ENCODE results near the gene SPAST.

DNA sequence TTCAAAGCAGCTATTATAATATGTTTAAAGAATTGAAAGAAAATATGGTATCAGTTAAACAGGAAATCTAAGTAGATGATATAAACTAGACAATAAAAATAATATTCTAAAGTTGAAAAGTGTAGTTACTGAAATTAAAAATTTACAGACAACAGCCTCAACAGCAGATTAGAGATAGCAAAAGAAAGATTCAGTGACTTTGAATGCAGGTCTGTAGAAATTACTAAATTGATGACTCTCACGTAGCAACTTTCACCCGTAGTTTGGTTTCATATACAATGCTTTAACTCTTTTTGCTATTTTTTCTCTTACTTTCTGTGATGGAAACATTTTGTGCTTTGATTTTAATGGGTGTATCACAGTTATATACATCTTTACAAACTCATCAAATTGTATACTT lies 44.8 kb downstream of the SPAST start:
- TF ChIP-seq, protein P1, sequence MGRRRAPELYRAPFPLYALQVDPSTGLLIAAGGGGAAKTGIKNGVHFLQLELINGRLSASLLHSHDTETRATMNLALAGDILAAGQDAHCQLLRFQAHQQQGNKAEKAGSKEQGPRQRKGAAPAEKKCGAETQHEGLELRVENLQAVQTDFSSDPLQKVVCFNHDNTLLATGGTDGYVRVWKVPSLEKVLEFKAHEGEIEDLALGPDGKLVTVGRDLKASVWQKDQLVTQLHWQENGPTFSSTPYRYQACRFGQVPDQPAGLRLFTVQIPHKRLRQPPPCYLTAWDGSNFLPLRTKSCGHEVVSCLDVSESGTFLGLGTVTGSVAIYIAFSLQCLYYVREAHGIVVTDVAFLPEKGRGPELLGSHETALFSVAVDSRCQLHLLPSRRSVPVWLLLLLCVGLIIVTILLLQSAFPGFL (CRISPR knock-in tag; IDR thresholded peaks at IDR 0.05): no peak
- TF ChIP-seq, protein P2, sequence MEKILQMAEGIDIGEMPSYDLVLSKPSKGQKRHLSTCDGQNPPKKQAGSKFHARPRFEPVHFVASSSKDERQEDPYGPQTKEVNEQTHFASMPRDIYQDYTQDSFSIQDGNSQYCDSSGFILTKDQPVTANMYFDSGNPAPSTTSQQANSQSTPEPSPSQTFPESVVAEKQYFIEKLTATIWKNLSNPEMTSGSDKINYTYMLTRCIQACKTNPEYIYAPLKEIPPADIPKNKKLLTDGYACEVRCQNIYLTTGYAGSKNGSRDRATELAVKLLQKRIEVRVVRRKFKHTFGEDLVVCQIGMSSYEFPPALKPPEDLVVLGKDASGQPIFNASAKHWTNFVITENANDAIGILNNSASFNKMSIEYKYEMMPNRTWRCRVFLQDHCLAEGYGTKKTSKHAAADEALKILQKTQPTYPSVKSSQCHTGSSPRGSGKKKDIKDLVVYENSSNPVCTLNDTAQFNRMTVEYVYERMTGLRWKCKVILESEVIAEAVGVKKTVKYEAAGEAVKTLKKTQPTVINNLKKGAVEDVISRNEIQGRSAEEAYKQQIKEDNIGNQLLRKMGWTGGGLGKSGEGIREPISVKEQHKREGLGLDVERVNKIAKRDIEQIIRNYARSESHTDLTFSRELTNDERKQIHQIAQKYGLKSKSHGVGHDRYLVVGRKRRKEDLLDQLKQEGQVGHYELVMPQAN (IDR thresholded peaks at IDR 0.05; ENCODE audit: borderline replicate concordance): no peak
- TF ChIP-seq, protein P3, sequence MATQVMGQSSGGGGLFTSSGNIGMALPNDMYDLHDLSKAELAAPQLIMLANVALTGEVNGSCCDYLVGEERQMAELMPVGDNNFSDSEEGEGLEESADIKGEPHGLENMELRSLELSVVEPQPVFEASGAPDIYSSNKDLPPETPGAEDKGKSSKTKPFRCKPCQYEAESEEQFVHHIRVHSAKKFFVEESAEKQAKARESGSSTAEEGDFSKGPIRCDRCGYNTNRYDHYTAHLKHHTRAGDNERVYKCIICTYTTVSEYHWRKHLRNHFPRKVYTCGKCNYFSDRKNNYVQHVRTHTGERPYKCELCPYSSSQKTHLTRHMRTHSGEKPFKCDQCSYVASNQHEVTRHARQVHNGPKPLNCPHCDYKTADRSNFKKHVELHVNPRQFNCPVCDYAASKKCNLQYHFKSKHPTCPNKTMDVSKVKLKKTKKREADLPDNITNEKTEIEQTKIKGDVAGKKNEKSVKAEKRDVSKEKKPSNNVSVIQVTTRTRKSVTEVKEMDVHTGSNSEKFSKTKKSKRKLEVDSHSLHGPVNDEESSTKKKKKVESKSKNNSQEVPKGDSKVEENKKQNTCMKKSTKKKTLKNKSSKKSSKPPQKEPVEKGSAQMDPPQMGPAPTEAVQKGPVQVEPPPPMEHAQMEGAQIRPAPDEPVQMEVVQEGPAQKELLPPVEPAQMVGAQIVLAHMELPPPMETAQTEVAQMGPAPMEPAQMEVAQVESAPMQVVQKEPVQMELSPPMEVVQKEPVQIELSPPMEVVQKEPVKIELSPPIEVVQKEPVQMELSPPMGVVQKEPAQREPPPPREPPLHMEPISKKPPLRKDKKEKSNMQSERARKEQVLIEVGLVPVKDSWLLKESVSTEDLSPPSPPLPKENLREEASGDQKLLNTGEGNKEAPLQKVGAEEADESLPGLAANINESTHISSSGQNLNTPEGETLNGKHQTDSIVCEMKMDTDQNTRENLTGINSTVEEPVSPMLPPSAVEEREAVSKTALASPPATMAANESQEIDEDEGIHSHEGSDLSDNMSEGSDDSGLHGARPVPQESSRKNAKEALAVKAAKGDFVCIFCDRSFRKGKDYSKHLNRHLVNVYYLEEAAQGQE (IDR thresholded peaks at IDR 0.05; ENCODE audit: borderline replicate concordance): no peak
- TF ChIP-seq, protein P3 (CRISPR knock-in tag; IDR thresholded peaks at IDR 0.05; ENCODE audit: low read depth): no peak
- TF ChIP-seq EP300 (IDR thresholded peaks at IDR 0.05; ENCODE audit: low read length): no peak
- TF ChIP-seq, protein P4, sequence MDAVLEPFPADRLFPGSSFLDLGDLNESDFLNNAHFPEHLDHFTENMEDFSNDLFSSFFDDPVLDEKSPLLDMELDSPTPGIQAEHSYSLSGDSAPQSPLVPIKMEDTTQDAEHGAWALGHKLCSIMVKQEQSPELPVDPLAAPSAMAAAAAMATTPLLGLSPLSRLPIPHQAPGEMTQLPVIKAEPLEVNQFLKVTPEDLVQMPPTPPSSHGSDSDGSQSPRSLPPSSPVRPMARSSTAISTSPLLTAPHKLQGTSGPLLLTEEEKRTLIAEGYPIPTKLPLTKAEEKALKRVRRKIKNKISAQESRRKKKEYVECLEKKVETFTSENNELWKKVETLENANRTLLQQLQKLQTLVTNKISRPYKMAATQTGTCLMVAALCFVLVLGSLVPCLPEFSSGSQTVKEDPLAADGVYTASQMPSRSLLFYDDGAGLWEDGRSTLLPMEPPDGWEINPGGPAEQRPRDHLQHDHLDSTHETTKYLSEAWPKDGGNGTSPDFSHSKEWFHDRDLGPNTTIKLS (IDR thresholded peaks at IDR 0.05; ENCODE audit: borderline replicate concordance, low read depth): no peak

Measured in K562 (cell line).